Stimulated activated CD4-positive, alpha-beta T cell treated with anti-CD3 and anti-CD28 coated beads, Interleukin-12 subunit alpha, Interleukin-12 subunit beta, amount 100 ng/mL, for 4 hours (primary cell): ENCODE measurements around the gene PLCB1.

Source experiments
- DNase-seq: peaks from one replicate; pipeline ENCODE4 v3.0.0-alpha.2; 2020

The PLCB1 gene

GRCh38 chr20:8749101-8749500 lies 617.0 kb downstream of the PLCB1 start:
- DNase-seq, result no peak

- DNase-seq, result no peak
These were observed 617.9 kb downstream of the PLCB1 start for GRCh38 chr20:8749986-8750385.

- DNase-seq, result no peak
These were observed 623.5 kb downstream of the PLCB1 start for GRCh38 chr20:8755340-8756118.

- no peak for DNase-seq
These were observed 624.3 kb downstream of the PLCB1 start for GRCh38 chr20:8756410-8756809.

- no peak for DNase-seq
These were observed 625.1 kb downstream of the PLCB1 start for GRCh38 chr20:8757146-8757545.

- DNase-seq, result no peak
These were observed 632.4 kb downstream of the PLCB1 start for GRCh38 chr20:8764344-8764962.

GRCh38 chr20:8766868-8767390 lies 634.9 kb downstream of the PLCB1 start:
- no peak for DNase-seq

GRCh38 chr20:8774412-8774811 lies 642.3 kb downstream of the PLCB1 start:
- DNase-seq, result no peak

GRCh38 chr20:8777911-8778310 lies 645.8 kb downstream of the PLCB1 start:
- DNase-seq, result no peak

GRCh38 chr20:8778387-8778786 lies 646.3 kb downstream of the PLCB1 start:
- no peak for DNase-seq

GRCh38 chr20:8780915-8781314 lies 648.8 kb downstream of the PLCB1 start:
- DNase-seq, result no peak

- DNase-seq, result no peak
These were observed 650.7 kb downstream of the PLCB1 start for GRCh38 chr20:8782804-8783203.

- DNase-seq, result no peak
These were observed 651.7 kb downstream of the PLCB1 start for GRCh38 chr20:8783734-8784133.

- no peak for DNase-seq
These were observed 654.3 kb downstream of the PLCB1 start for GRCh38 chr20:8786383-8786782.

GRCh38 chr20:8787090-8787489 lies 655.0 kb downstream of the PLCB1 start:
- DNase-seq, result no peak

GRCh38 chr20:8788275-8788674 lies 656.2 kb downstream of the PLCB1 start:
- DNase-seq, result no peak

- DNase-seq, result no peak
These were observed 656.8 kb downstream of the PLCB1 start for GRCh38 chr20:8788831-8789230.

- no peak for DNase-seq
These were observed 658.5 kb downstream of the PLCB1 start for GRCh38 chr20:8790442-8791074.

GRCh38 chr20:8795404-8795803 lies 663.3 kb downstream of the PLCB1 start:
- no peak for DNase-seq

GRCh38 chr20:8796088-8796660 lies 664.1 kb downstream of the PLCB1 start:
- DNase-seq, result no peak

GRCh38 chr20:8798505-8798904 lies 666.4 kb downstream of the PLCB1 start:
- no peak for DNase-seq

GRCh38 chr20:8800089-8800488 lies 668.0 kb downstream of the PLCB1 start:
- DNase-seq, result no peak

- no peak for DNase-seq
These were observed 669.6 kb downstream of the PLCB1 start for GRCh38 chr20:8801686-8802085.

GRCh38 chr20:8803065-8803464 lies 671.0 kb downstream of the PLCB1 start:
- no peak for DNase-seq
